ENCODE measurements around the gene TBC1D22A.

The TBC1D22A gene

DNA sequence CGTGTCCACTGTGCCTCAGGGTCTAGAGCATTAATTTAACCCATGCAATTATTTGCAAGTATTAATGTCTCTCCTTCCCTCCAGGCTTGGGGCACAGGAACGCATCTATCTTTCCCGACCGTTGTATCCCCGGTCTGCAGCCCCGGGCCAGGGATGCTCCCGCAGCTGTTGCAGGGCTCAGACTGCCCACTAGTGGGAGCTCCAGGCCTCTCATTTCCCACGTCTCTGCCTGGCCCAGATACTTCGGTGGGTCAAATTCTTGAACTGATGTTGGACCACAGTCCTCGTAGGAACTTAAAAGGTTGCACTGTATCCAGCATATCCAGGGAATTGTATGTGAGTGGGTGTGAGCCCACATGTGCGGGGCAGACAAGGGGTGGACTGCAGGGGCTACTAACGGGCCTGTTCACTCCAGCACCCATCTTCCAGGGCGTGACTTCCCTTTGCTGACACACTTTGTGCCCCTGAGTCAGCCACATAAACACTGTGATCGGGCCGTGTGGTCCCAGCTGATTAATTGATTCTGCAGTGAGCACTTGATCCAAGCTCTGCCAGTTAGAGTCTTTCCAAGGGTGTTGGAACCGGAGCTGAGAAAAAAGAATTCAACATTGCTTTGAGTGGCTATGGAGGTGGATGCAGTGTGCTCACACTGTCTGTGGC, 451.3 kb downstream of the TBC1D22A start:
- peak; percentile 20 for DNase-seq

DNA sequence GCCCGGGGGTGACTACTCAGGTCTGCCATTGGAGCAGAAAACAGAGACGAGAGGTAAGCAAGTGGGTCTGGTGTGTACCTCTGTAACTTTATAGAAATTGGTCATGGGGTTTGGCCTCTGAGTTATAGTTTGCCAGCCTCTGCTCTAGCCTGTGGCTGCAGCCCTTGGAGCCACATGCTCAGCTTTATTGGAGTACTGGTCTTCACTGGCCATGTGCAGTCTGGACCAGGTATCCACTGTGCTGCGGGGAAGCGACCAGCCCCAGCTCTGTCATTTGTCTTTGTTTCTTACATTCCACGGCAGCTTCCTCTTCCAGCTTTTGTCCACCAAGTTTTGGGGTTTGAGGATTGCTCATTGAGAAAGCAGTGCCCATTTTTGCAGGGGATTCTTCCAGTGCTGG, 453.4 kb downstream of the TBC1D22A start:
- no peak for DNase-seq

DNA sequence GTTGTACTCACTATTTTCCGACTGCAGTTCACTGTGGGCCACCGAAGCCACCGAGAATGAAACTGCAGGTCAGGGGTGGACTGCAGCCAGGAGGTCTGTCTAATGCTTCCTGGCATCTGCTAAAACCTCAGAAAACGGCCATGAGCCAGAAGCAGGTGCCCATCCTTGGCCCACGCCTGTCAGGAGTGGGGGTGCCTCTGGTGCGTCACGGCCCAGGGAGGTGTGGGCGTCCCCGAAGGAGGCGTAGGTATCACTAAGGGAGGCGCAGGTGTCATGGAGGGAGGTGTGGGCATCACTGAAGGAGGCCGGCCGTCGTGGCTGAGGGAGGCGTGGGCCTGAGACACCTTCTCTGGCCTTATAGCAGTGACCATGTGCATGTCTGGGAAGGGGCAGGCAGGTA, 456.2 kb downstream of the TBC1D22A start:
- no peak for DNase-seq

DNA sequence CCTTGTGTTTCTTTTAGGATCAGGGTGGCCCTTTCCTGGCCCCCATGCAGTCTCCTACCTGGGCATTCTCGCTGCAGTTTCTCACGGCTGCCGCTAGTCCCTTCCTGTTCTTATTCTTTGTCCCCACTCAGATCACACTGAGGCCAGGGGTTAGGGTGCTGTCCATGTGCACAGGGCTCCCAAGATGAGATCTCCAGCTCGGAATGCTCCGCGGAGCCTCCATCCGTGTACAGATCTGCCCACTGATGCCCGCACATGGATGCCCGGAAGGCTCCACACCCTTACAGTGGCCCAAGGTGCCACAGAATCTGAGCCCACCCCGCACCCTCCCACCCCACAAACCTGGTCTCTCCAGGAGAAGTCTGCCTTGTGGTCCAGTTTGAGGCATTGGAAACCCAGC, 457.3 kb downstream of the TBC1D22A start:
- DNase-seq, result no peak

DNA sequence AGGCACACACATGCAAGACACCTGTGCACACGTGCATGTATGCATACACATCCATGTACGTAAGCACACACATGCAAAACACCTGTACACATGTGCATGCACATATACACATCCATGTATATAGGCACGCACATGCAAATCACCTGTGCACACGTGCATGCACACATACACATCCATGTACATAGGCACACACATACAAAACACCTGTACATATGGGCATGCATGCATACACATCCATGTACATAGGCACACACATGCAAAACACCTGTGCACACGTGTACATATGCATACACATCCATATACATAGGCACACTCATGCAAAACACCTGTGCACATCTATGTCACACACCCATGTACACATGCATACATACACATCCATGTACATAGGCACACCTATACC, 458.3 kb downstream of the TBC1D22A start:
- DNase-seq, result no peak

DNA sequence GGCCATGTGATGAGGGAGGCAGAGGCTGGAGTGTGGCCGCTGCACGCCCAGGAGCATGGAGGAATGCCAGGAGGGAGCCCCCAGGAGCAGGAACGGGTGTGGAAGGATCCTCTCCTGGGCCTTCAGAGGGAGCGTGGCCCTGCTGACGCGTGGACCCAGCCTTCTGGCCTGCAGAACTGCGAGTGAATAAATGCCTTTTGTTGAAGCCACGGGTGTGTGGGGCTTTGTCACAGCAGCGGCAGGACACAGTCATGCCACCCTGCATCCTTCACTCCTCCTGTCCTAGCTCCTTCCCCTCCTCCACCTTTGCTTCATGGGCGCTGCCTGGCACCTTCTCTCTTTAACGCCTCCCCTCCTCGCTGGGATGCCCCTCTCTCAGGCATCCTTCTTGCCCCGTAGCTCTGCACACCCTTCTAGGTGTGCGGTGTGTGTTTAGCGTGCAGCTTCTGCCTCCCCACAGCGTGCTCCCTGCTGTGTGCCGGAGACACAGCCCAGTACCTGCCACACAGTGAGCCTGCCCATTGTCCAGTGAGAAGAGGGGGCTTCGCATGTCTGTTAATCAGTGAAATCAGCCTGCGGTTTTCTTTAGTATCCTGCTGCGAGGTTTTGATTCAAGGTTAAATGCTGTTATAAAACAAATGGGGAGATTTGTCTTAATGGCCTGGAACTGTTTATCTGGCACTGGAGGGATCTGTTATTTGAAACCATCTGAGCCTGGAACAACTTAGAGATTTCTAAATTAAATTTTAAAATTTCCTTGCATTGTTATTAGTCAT, 459.6 kb downstream of the TBC1D22A start:
- no peak for DNase-seq
